Mesendoderm (in vitro differentiated cells): ENCODE results near the gene ASB15.
A peak's percentile ranks its signal among the peaks of the same experiment; 100 is the strongest.

Experiments
- DNase-seq: peaks from one replicate; pipeline ENCODE4 v3.0.0; 2013
- H2AK5ac ChIP-seq: 2 replicates; pipeline ENCODE4 v1.6.1; 2013; ENCODE audit warnings: low read length, inconsistent platforms
- H2BK120ac ChIP-seq: 2 replicates; pipeline ENCODE4 v1.6.1; 2013; ENCODE audit warnings: low read depth, mild to moderate bottlenecking, low read length, moderate library complexity, mixed read lengths
- H2BK15ac ChIP-seq: replicated peaks from 2 replicates; pipeline ENCODE4 v1.6.1; 2013; ENCODE audit warnings: low read depth, mild to moderate bottlenecking, moderate library complexity
- H2BK5ac ChIP-seq: 2 replicates; pipeline ENCODE4 v1.6.1; 2013; ENCODE audit warnings: low read length, inconsistent platforms
- H3K18ac ChIP-seq: 2 replicates; pipeline ENCODE4 v1.6.1; 2013; ENCODE audit warnings: mild to moderate bottlenecking, low read length, mixed read lengths
- H3K23ac ChIP-seq: one replicate; pipeline ENCODE4 v1.6.1; 2013; ENCODE audit warnings: low read length
- H3K27ac ChIP-seq: 2 replicates; pipeline ENCODE4 v1.5.1; 2013; ENCODE audit warnings: low read depth, mild to moderate bottlenecking, inconsistent platforms, low read length, moderate library complexity
- H3K27me3 ChIP-seq: 2 replicates; pipeline ENCODE4 v1.6.1; 2013; ENCODE audit warnings: low read length, control low read depth, mild to moderate bottlenecking, inconsistent platforms; ENCODE audit not compliant: insufficient read depth, poor library complexity
- H3K36me3 ChIP-seq: 2 replicates; pipeline ENCODE4 v1.6.1; 2013; ENCODE audit warnings: low read length, inconsistent platforms; ENCODE audit not compliant: control insufficient read depth, insufficient read depth
- H3K4ac ChIP-seq: one replicate; pipeline ENCODE4 v1.6.1; 2013; ENCODE audit warnings: low read depth, mild to moderate bottlenecking, low read length, moderate library complexity
- H3K4me1 ChIP-seq: 2 replicates; pipeline ENCODE4 v1.6.1; 2013; ENCODE audit warnings: low read depth, low read length, inconsistent platforms; ENCODE audit not compliant: control insufficient read depth
- H3K4me2 ChIP-seq: 2 replicates; pipeline ENCODE4 v1.6.1; 2013; ENCODE audit warnings: low read length
- H3K4me3 ChIP-seq: 2 replicates; pipeline ENCODE4 v1.5.1; 2013; ENCODE audit warnings: mild to moderate bottlenecking, low read length
- H3K56ac ChIP-seq: one replicate; pipeline ENCODE4 v1.6.1; 2013; ENCODE audit warnings: low read length
- H3K79me1 ChIP-seq: 2 replicates; pipeline ENCODE4 v1.6.1; 2013; ENCODE audit warnings: low read length, inconsistent platforms
- H3K79me2 ChIP-seq: 2 replicates; pipeline ENCODE4 v1.6.1; 2013; ENCODE audit warnings: mild to moderate bottlenecking, low read length; ENCODE audit not compliant: control insufficient read depth, insufficient read depth
- H3K9ac ChIP-seq: 2 replicates; pipeline ENCODE4 v1.6.1; 2013; ENCODE audit warnings: low read length, inconsistent platforms
- H4K5ac ChIP-seq: one replicate; pipeline ENCODE4 v1.6.1; 2013; ENCODE audit warnings: low read length
- H4K8ac ChIP-seq: one replicate; pipeline ENCODE4 v1.6.1; 2013; ENCODE audit warnings: low read depth, mild to moderate bottlenecking, control low read depth, low read length, moderate library complexity
- WGBS: extraction: QIAGEN DNeasy Blood & Tissue Kit; methylation state at CpG from one replicate; pipeline ENCODE4 v1.1.7; 2013; ENCODE audit warnings: low lambda C conversion rate, missing lambda C conversion rate; ENCODE audit not compliant: insufficient coverage; ENCODE audit errors: extremely low coverage; 5-methylcytosine and 5-hydroxymethylcytosine counted together

The ASB15 gene

GRCh38 chr7:123662293-123662692, 60.7 kb downstream of the ASB15 start:
- no peaks in the 10 kb centered on the region for H3K79me2 ChIP-seq
- no peaks in the 10 kb centered on the region for H3K4me1 ChIP-seq
- no peak overlapping the region for H3K18ac ChIP-seq
- H3K23ac ChIP-seq, result no peak overlapping the region
- no peaks in the 10 kb centered on the region for H3K27me3 ChIP-seq
- no peak overlapping the region for H3K4me2 ChIP-seq
- no peak overlapping the region for H2AK5ac ChIP-seq
- DNase-seq, result no peak
- WGBS, result no CpG with 5 or more reads among the region's 15 CpGs
- no peak overlapping the region for H3K4me3 ChIP-seq
- no peak overlapping the region for H2BK120ac ChIP-seq
- H3K4ac ChIP-seq, result no peak overlapping the region
- H2BK5ac ChIP-seq, result no peak overlapping the region
- no peak overlapping the region for H3K56ac ChIP-seq
- no peak overlapping the region for H3K27ac ChIP-seq
- no peak overlapping the region for H2BK15ac ChIP-seq
- no peak overlapping the region for H3K9ac ChIP-seq
- H4K5ac ChIP-seq, result no peak overlapping the region
- no peaks in the 10 kb centered on the region for H3K79me1 ChIP-seq
- no peaks in the 10 kb centered on the region for H3K36me3 ChIP-seq
- no peak overlapping the region for H4K8ac ChIP-seq

GRCh38 chr7:123662755-123663154, 61.1 kb downstream of the ASB15 start:
- Histone ChIP-seq H3K18ac (no peak overlapping the region), H2BK5ac (no peak overlapping the region), H2BK120ac (no peak overlapping the region), H2BK15ac (no peak overlapping the region), H3K56ac (no peak overlapping the region), H3K36me3 (no peaks in the 10 kb centered on the region), H3K4me2 (no peak overlapping the region), H3K27me3 (no peaks in the 10 kb centered on the region), H3K23ac (no peak overlapping the region), H3K79me2 (no peaks in the 10 kb centered on the region), H3K9ac (no peak overlapping the region), H4K5ac (no peak overlapping the region), H3K4me3 (no peak overlapping the region), H3K27ac (no peak overlapping the region), H4K8ac (no peak overlapping the region), H2AK5ac (no peak overlapping the region), H3K79me1 (no peaks in the 10 kb centered on the region), H3K4ac (no peak overlapping the region), H3K4me1 (no peaks in the 10 kb centered on the region)
- DNase-seq, result no peak
- no CpG with 5 or more reads among the region's 3 CpGs for whole genome bisulfite sequencing

GRCh38 chr7:123663200-123663599, 61.6 kb downstream of the ASB15 start:
- WGBS, result no CpG with 5 or more reads among the region's 6 CpGs

GRCh38 chr7:123665157-123665556, 63.5 kb downstream of the ASB15 start:
- H3K4ac ChIP-seq, result no peak overlapping the region
- no peak overlapping the region for H3K18ac ChIP-seq
- H3K4me1 ChIP-seq, result no peaks in the 10 kb centered on the region
- no peak overlapping the region for H3K56ac ChIP-seq
- WGBS, result no CpG with 5 or more reads among the region's 2 CpGs
- H3K23ac ChIP-seq, result no peak overlapping the region
- no peaks in the 10 kb centered on the region for H3K79me2 ChIP-seq
- DNase-seq, result no peak
- no peaks in the 10 kb centered on the region for H3K27me3 ChIP-seq
- no peak overlapping the region for H2BK120ac ChIP-seq
- H2BK15ac ChIP-seq, result no peak overlapping the region
- no peak overlapping the region for H4K8ac ChIP-seq
- H3K4me3 ChIP-seq, result no peak overlapping the region
- no peaks in the 10 kb centered on the region for H3K79me1 ChIP-seq
- H4K5ac ChIP-seq, result no peak overlapping the region
- no peak overlapping the region for H3K4me2 ChIP-seq
- no peak overlapping the region for H2BK5ac ChIP-seq
- H2AK5ac ChIP-seq, result no peak overlapping the region
- no peak overlapping the region for H3K9ac ChIP-seq
- no peak overlapping the region for H3K27ac ChIP-seq
- no peaks in the 10 kb centered on the region for H3K36me3 ChIP-seq

More at GRCh38 chr7:123663200-123663599, 61.6 kb downstream of the ASB15 start:
- no peak for DNase-seq
- no peak overlapping the region for H3K27ac ChIP-seq
- no peak overlapping the region for H4K8ac ChIP-seq
- no peak overlapping the region for H3K4ac ChIP-seq
- H3K27me3 ChIP-seq, result no peaks in the 10 kb centered on the region
- H3K4me3 ChIP-seq, result no peak overlapping the region
- H4K5ac ChIP-seq, result no peak overlapping the region
- no peak overlapping the region for H2BK15ac ChIP-seq
- no peaks in the 10 kb centered on the region for H3K79me1 ChIP-seq
- no peak overlapping the region for H3K23ac ChIP-seq
- no peaks in the 10 kb centered on the region for H3K4me1 ChIP-seq
- no peak overlapping the region for H3K18ac ChIP-seq
- H3K9ac ChIP-seq, result no peak overlapping the region
- H2AK5ac ChIP-seq, result no peak overlapping the region
- no peak overlapping the region for H3K4me2 ChIP-seq
- no peak overlapping the region for H2BK5ac ChIP-seq
- no peak overlapping the region for H2BK120ac ChIP-seq
- no peaks in the 10 kb centered on the region for H3K36me3 ChIP-seq
- H3K56ac ChIP-seq, result no peak overlapping the region
- no peaks in the 10 kb centered on the region for H3K79me2 ChIP-seq

- H3K18ac ChIP-seq, result no peak overlapping the region
- H3K79me1 ChIP-seq, result no peaks in the 10 kb centered on the region
- H3K4ac ChIP-seq, result no peak overlapping the region
Observed at GRCh38 chr7:123665896-123666295, 64.3 kb downstream of the ASB15 start.

GRCh38 chr7:123666492-123666891, 64.9 kb downstream of the ASB15 start:
- Histone ChIP-seq H3K27me3 (no peaks in the 10 kb centered on the region), H4K5ac (no peak overlapping the region), H3K9ac (no peak overlapping the region), H3K4ac (no peak overlapping the region), H3K36me3 (no peaks in the 10 kb centered on the region), H3K27ac (no peak overlapping the region), H3K4me3 (no peak overlapping the region), H3K56ac (no peak overlapping the region), H2BK5ac (no peak overlapping the region), H2BK15ac (no peak overlapping the region), H3K79me1 (no peaks in the 10 kb centered on the region), H2AK5ac (no peak overlapping the region), H3K4me2 (no peak overlapping the region), H4K8ac (no peak overlapping the region), H3K79me2 (no peaks in the 10 kb centered on the region), H3K4me1 (no peaks in the 10 kb centered on the region), H3K18ac (no peak overlapping the region), H2BK120ac (no peak overlapping the region), H3K23ac (no peak overlapping the region)
- no CpG with 5 or more reads among the region's 1 CpG for WGBS
- DNase-seq, result no peak

More at GRCh38 chr7:123665896-123666295, 64.3 kb downstream of the ASB15 start:
- H3K4me1 ChIP-seq, result no peaks in the 10 kb centered on the region
- H3K56ac ChIP-seq, result no peak overlapping the region
- H4K5ac ChIP-seq, result no peak overlapping the region
- H3K27me3 ChIP-seq, result no peaks in the 10 kb centered on the region
- no peak overlapping the region for H3K4me3 ChIP-seq
- H2BK120ac ChIP-seq, result no peak overlapping the region
- no peak overlapping the region for H3K27ac ChIP-seq
- H3K23ac ChIP-seq, result no peak overlapping the region
- no peaks in the 10 kb centered on the region for H3K36me3 ChIP-seq
- H2BK5ac ChIP-seq, result no peak overlapping the region
- no peak overlapping the region for H2AK5ac ChIP-seq
- no CpG with 5 or more reads among the region's 1 CpG for WGBS
- H3K79me2 ChIP-seq, result no peaks in the 10 kb centered on the region
- no peak overlapping the region for H2BK15ac ChIP-seq
- DNase-seq, result peak; percentile 42
- no peak overlapping the region for H3K4me2 ChIP-seq
- H3K9ac ChIP-seq, result no peak overlapping the region
- no peak overlapping the region for H4K8ac ChIP-seq
